Hepatocyte (in vitro differentiated cells): ENCODE measurements around the gene MPG.

ENCODE experiments used
- EZH2 ChIP-seq: fragments of 200-600 bp; sonication (generic); IDR thresholded peaks from 2 replicates; pipeline ENCODE4 v1.6.1; 2016; ENCODE audit warnings: antibody characterized with exemption, mild to moderate bottlenecking, borderline replicate concordance
- EZH2phosphoT487 ChIP-seq: fragments of 200-600 bp; sonication (generic); IDR thresholded peaks from one replicate; pipeline ENCODE4 v1.6.1; 2018; ENCODE audit warnings: antibody characterized with exemption, mild to moderate bottlenecking, low read depth, moderate library complexity; ENCODE audit not compliant: unreplicated experiment, severe bottlenecking
- TF ChIP-seq, protein P1 (sequence below): fragments of 200-600 bp; sonication (generic); IDR thresholded peaks from 2 replicates; pipeline ENCODE4 v1.5.1; 2016; ENCODE audit warnings: antibody characterized with exemption, mild to moderate bottlenecking; ENCODE audit not compliant: poor library complexity

DNA sequence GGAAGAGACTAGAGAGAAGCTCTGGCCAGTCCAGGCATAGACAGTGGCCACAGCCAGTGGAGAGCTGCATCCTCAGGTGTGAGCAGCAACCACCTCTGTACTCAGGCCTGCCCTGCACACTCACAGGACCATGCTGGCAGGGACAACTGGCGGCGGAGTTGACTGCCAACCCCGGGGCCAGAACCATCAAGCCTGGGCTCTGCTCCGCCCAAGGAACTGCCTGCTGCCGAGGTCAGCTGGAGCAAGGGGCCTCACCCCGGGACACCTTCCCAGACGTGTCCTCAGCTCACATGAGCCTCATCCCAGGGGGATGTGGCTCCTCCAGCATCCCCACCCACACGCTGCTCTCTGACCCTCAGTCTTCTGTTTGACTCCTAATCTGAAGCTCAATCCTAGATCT lies 8.8 kb upstream of the MPG start:
- TF ChIP-seq, protein P1, sequence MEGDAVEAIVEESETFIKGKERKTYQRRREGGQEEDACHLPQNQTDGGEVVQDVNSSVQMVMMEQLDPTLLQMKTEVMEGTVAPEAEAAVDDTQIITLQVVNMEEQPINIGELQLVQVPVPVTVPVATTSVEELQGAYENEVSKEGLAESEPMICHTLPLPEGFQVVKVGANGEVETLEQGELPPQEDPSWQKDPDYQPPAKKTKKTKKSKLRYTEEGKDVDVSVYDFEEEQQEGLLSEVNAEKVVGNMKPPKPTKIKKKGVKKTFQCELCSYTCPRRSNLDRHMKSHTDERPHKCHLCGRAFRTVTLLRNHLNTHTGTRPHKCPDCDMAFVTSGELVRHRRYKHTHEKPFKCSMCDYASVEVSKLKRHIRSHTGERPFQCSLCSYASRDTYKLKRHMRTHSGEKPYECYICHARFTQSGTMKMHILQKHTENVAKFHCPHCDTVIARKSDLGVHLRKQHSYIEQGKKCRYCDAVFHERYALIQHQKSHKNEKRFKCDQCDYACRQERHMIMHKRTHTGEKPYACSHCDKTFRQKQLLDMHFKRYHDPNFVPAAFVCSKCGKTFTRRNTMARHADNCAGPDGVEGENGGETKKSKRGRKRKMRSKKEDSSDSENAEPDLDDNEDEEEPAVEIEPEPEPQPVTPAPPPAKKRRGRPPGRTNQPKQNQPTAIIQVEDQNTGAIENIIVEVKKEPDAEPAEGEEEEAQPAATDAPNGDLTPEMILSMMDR: no peak
- TF ChIP-seq EZH2 (no peak), EZH2phosphoT487 (no peak)
